ENCODE measurements around the gene IGSF21.

Gene IGSF21

DNA sequence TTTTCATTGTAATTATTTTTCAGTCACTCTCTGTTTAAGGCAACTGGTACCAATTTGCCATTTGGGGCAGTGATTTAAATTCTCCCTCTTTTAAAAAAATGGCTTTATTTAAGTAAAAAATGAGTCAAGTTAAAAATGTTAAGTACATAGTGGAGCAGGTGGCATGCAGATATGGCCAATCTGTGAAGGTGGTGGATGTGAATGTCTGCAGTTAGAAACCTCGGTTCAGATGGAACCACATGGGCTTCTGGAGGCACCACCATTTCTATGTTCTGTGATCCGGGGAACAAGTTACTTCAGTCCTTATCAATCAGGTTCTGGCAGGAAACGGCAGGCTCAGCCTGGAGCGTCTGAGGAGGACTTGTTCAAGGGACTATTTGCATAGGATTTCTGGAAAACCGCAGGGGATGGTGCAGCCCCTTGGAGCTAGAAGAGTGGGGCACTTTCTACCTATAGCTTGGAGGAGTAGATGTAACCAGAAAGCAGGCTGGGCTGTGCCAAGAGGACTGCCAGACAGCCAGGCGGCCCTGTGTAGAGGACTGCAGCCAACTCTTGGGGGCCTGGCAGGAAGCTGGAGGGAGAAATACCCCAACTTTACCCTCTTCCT is 12.3 kb downstream of the IGSF21 start:
- H3K27me3 ChIP-seq (ENCODE audit: insufficient read depth, low read length) = no peaks in the 10 kb centered on the region
- no peaks in the 10 kb centered on the region for H3K79me2 ChIP-seq (ENCODE audit: control insufficient read depth, insufficient read depth, low read length, poor library complexity)
- no peaks in the 10 kb centered on the region for H3K9me3 ChIP-seq (ENCODE audit: insufficient read depth, low read depth, low read length)
- H2BK120ac ChIP-seq (ENCODE audit: insufficient read depth, low read length, poor library complexity) = no peak overlapping the region
- no peak overlapping the region for H2BK5ac ChIP-seq (ENCODE audit: low read depth, low read length, poor library complexity)
- no peak overlapping the region for H3K4ac ChIP-seq (ENCODE audit: low read depth, low read length)
- H3K14ac ChIP-seq (ENCODE audit: low read length) = no peak overlapping the region
- no peak overlapping the region for H4K8ac ChIP-seq (ENCODE audit: low read depth, low read length)
- H3K18ac ChIP-seq (ENCODE audit: low read length) = no peak overlapping the region
- H2AK5ac ChIP-seq (ENCODE audit: low read length) = no peak overlapping the region
- no peak overlapping the region for H3K4me2 ChIP-seq (ENCODE audit: low read length)
- H4K12ac ChIP-seq (ENCODE audit: low read depth, low read length) = no peak overlapping the region
- no peak overlapping the region for H2BK12ac ChIP-seq (ENCODE audit: low read length)
- H3K27ac ChIP-seq (ENCODE audit: low read depth, low read length) = no peak overlapping the region
- no peak overlapping the region for H4K91ac ChIP-seq (ENCODE audit: low read depth, low read length)
- H3K23ac ChIP-seq (ENCODE audit: low read length) = no peak overlapping the region
- WGBS (ENCODE audit: extremely low coverage, insufficient coverage, insufficient read length) = no CpG with 5 or more reads among the region's 6 CpGs
- no peak overlapping the region for H2AFZ ChIP-seq (ENCODE audit: insufficient read depth, low read length, poor library complexity)
- no peaks in the 10 kb centered on the region for H3K36me3 ChIP-seq (ENCODE audit: control insufficient read depth in 1 of 2, insufficient read depth in 2 of 2, low read length in 2 of 2)
- no peaks in the 10 kb centered on the region for H3K4me1 ChIP-seq (ENCODE audit: control insufficient read depth in 1 of 2, insufficient read depth in 2 of 2, low read length in 2 of 2)
- no peak overlapping the region for H3K4me3 ChIP-seq (ENCODE audit: low read depth, low read length)
- no peaks in the 10 kb centered on the region for H3K79me1 ChIP-seq (ENCODE audit: low read length)
- H3K9ac ChIP-seq (ENCODE audit: low read length) = no peak overlapping the region
- DNase-seq = no peak

DNA sequence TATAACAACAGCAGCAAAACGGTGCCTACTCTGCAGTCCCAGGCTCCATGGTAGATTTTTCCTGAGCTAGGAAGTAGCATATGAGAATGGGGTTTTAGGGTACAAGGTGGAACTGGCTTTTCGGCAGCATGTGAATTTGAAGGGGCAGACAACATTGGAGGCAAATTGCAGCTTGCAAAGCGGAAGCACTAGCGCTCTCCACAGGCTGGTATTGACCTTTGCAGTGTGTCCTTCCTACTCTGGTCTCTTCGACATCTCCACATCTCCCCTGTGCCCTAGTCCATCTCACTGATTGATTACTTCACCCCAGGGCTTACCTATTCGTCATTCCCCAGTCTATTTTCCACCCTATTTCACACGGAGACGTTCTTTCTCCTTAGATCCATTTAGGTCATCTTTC is 13.0 kb downstream of the IGSF21 start:
- H3K18ac ChIP-seq (ENCODE audit: low read length) = no peak overlapping the region
- H4K8ac ChIP-seq (ENCODE audit: low read depth, low read length) = no peak overlapping the region
- no peak for DNase-seq
- no peak overlapping the region for H3K27ac ChIP-seq (ENCODE audit: low read depth, low read length)
- no peak overlapping the region for H3K9ac ChIP-seq (ENCODE audit: low read length)
- H2AFZ ChIP-seq (ENCODE audit: insufficient read depth, low read length, poor library complexity) = no peak overlapping the region
- WGBS (ENCODE audit: extremely low coverage, insufficient coverage, insufficient read length) = no CpG with 5 or more reads among the region's 8 CpGs
- H2BK120ac ChIP-seq (ENCODE audit: insufficient read depth, low read length, poor library complexity) = no peak overlapping the region
- no peak overlapping the region for H3K23ac ChIP-seq (ENCODE audit: low read length)
- H2AK5ac ChIP-seq (ENCODE audit: low read length) = no peak overlapping the region
- H3K9me3 ChIP-seq (ENCODE audit: insufficient read depth, low read depth, low read length) = no peaks in the 10 kb centered on the region
- no peak overlapping the region for H2BK5ac ChIP-seq (ENCODE audit: low read depth, low read length, poor library complexity)
- H2BK12ac ChIP-seq (ENCODE audit: low read length) = no peak overlapping the region
- H3K79me2 ChIP-seq (ENCODE audit: control insufficient read depth, insufficient read depth, low read length, poor library complexity) = no peaks in the 10 kb centered on the region
- H3K36me3 ChIP-seq (ENCODE audit: control insufficient read depth in 1 of 2, insufficient read depth in 2 of 2, low read length in 2 of 2) = no peaks in the 10 kb centered on the region
- H3K27me3 ChIP-seq (ENCODE audit: insufficient read depth, low read length) = no peaks in the 10 kb centered on the region
- no peak overlapping the region for H4K91ac ChIP-seq (ENCODE audit: low read depth, low read length)
- no peak overlapping the region for H3K4me3 ChIP-seq (ENCODE audit: low read depth, low read length)
- no peak overlapping the region for H3K14ac ChIP-seq (ENCODE audit: low read length)
- no peaks in the 10 kb centered on the region for H3K4me1 ChIP-seq (ENCODE audit: control insufficient read depth in 1 of 2, insufficient read depth in 2 of 2, low read length in 2 of 2)
- no peaks in the 10 kb centered on the region for H3K79me1 ChIP-seq (ENCODE audit: low read length)
- no peak overlapping the region for H4K12ac ChIP-seq (ENCODE audit: low read depth, low read length)
- no peak overlapping the region for H3K4me2 ChIP-seq (ENCODE audit: low read length)
- H3K4ac ChIP-seq (ENCODE audit: low read depth, low read length) = no peak overlapping the region

DNA sequence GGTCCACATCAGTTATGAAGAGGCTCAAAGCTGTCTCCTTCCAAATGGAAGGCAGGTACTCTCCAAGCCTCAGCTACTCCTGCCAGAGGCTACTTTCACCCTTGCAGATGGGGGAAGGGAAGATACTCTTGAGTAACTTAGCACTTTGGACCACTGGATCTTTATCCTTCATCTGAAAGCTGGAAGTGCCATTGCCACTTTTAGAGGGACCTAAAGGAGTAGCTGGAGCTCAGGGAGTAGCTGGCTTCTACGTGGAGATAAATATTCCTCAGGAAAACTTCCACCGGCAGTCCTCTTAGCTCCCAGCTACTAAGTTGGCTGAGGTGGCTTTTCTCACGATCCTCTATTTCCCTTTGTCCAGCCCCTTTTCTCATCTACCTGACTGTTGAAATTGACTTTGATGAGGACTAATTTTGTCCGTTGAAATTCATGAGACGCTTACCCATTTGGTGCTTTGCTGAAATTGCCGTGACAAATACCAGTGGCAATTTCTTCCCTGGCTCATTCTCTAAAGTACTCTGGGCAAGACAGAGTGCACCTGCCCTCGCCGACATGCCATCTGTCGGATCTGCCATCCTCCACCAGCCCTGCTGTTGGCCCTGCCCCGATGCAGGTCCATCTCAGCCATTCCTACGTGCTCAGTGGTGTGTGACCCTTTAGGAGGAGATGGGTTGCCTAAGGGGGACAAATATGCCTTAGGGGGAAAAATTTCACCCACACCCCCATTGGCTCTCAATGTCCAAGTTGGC is 13.6 kb downstream of the IGSF21 start:
- no peak overlapping the region for H4K8ac ChIP-seq (ENCODE audit: low read depth, low read length)
- H3K4me2 ChIP-seq (ENCODE audit: low read length) = no peak overlapping the region
- no peak overlapping the region for H3K27ac ChIP-seq (ENCODE audit: low read depth, low read length)
- no peaks in the 10 kb centered on the region for H3K36me3 ChIP-seq (ENCODE audit: control insufficient read depth in 1 of 2, insufficient read depth in 2 of 2, low read length in 2 of 2)
- no peak overlapping the region for H2AFZ ChIP-seq (ENCODE audit: insufficient read depth, low read length, poor library complexity)
- no peaks in the 10 kb centered on the region for H3K79me2 ChIP-seq (ENCODE audit: control insufficient read depth, insufficient read depth, low read length, poor library complexity)
- no peak overlapping the region for H3K23ac ChIP-seq (ENCODE audit: low read length)
- no peak overlapping the region for H2AK5ac ChIP-seq (ENCODE audit: low read length)
- H4K12ac ChIP-seq (ENCODE audit: low read depth, low read length) = no peak overlapping the region
- H3K4me1 ChIP-seq (ENCODE audit: control insufficient read depth in 1 of 2, insufficient read depth in 2 of 2, low read length in 2 of 2) = no peaks in the 10 kb centered on the region
- H2BK12ac ChIP-seq (ENCODE audit: low read length) = no peak overlapping the region
- no peak overlapping the region for H3K18ac ChIP-seq (ENCODE audit: low read length)
- H2BK5ac ChIP-seq (ENCODE audit: low read depth, low read length, poor library complexity) = no peak overlapping the region
- H3K27me3 ChIP-seq (ENCODE audit: insufficient read depth, low read length) = no peaks in the 10 kb centered on the region
- no peak overlapping the region for H3K4me3 ChIP-seq (ENCODE audit: low read depth, low read length)
- H3K9ac ChIP-seq (ENCODE audit: low read length) = no peak overlapping the region
- H3K9me3 ChIP-seq (ENCODE audit: insufficient read depth, low read depth, low read length) = no peaks in the 10 kb centered on the region
- no peak overlapping the region for H3K4ac ChIP-seq (ENCODE audit: low read depth, low read length)
- WGBS (ENCODE audit: extremely low coverage, insufficient coverage, insufficient read length) = no CpG with 5 or more reads among the region's 11 CpGs
- H4K91ac ChIP-seq (ENCODE audit: low read depth, low read length) = no peak overlapping the region
- no peak for DNase-seq
- no peak overlapping the region for H3K14ac ChIP-seq (ENCODE audit: low read length)
- H3K79me1 ChIP-seq (ENCODE audit: low read length) = no peaks in the 10 kb centered on the region
- no peak overlapping the region for H2BK120ac ChIP-seq (ENCODE audit: insufficient read depth, low read length, poor library complexity)

DNA sequence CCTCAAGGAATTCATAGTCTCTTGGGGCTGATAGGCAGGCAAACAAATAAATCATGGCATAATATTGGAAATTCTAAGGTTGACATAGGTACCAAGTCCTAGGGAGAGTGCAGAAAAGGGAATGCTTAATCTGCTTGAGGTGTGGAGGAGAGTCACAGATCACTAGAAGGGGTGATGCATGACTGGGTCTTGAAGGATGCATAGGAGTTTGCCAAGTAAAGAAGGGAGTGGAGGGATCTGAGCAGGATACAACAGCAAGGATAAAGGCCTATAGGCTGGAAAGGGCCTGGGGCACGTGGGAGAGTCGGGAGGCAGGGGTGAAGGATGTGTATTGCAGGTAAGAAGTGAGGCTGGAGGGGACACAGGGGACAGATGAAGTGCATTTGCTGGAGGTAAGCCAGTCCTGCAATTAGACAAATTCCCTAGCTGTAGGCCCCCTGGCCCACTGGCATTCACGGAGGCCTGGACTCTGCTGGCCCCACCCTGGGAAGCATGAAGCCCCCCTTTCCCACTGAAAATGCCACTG is 15.9 kb downstream of the IGSF21 start:
- Histone ChIP-seq H3K14ac (ENCODE audit: low read length) (no peak overlapping the region), H2AK5ac (ENCODE audit: low read length) (no peak overlapping the region), H3K23ac (ENCODE audit: low read length) (no peak overlapping the region), H3K4me3 (ENCODE audit: low read depth, low read length) (no peak overlapping the region), H4K12ac (ENCODE audit: low read depth, low read length) (no peak overlapping the region), H3K79me2 (ENCODE audit: control insufficient read depth, insufficient read depth, low read length, poor library complexity) (no peaks in the 10 kb centered on the region), H3K79me1 (ENCODE audit: low read length) (no peaks in the 10 kb centered on the region), H3K27ac (ENCODE audit: low read depth, low read length) (no peak overlapping the region), H3K9ac (ENCODE audit: low read length) (no peak overlapping the region), H2BK120ac (ENCODE audit: insufficient read depth, low read length, poor library complexity) (no peak overlapping the region), H3K4me2 (ENCODE audit: low read length) (no peak overlapping the region), H3K36me3 (ENCODE audit: control insufficient read depth in 1 of 2, insufficient read depth in 2 of 2, low read length in 2 of 2) (no peaks in the 10 kb centered on the region), H3K27me3 (ENCODE audit: insufficient read depth, low read length) (no peaks in the 10 kb centered on the region), H3K18ac (ENCODE audit: low read length) (no peak overlapping the region), H3K4me1 (ENCODE audit: control insufficient read depth in 1 of 2, insufficient read depth in 2 of 2, low read length in 2 of 2) (no peaks in the 10 kb centered on the region), H4K8ac (ENCODE audit: low read depth, low read length) (no peak overlapping the region), H2AFZ (ENCODE audit: insufficient read depth, low read length, poor library complexity) (no peak overlapping the region), H2BK5ac (ENCODE audit: low read depth, low read length, poor library complexity) (no peak overlapping the region), H3K4ac (ENCODE audit: low read depth, low read length) (no peak overlapping the region), H3K9me3 (ENCODE audit: insufficient read depth, low read depth, low read length) (no peaks in the 10 kb centered on the region), H4K91ac (ENCODE audit: low read depth, low read length) (no peak overlapping the region), H2BK12ac (ENCODE audit: low read length) (no peak overlapping the region)
- DNase-seq = no peak
- WGBS (ENCODE audit: extremely low coverage, insufficient coverage, insufficient read length) = no CpG with 5 or more reads among the region's 3 CpGs

Data from trophoblast cell (in vitro differentiated cells and primary cell).